ENCODE measurements around the gene UNC5B.
"Not testable (repeated sequence)": the region's sequence is repeated elsewhere in the genome, so short reads cannot be mapped to it uniquely, and the experiment has no call there.

Gene UNC5B

DNA sequence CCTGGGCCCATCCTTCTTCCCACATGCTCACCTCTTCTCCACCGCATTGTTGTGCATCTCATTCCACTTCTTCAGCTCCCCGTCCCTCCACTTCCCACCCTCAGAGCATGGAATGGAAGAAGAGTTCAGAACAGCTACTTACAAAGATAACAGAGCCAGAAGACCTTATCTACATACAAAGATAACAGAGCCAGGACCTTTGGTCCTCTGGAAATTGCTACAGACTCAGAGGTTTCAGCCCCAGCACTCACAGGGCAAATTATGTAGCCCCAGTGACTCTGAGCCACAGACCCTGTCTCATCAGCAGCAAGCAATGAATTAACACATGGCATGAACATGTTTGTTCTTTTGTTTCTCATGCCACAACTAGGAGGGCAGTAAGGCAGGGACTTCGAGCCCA, 78.0 kb downstream of the UNC5B start:
- no peak for FAIRE-seq

DNA sequence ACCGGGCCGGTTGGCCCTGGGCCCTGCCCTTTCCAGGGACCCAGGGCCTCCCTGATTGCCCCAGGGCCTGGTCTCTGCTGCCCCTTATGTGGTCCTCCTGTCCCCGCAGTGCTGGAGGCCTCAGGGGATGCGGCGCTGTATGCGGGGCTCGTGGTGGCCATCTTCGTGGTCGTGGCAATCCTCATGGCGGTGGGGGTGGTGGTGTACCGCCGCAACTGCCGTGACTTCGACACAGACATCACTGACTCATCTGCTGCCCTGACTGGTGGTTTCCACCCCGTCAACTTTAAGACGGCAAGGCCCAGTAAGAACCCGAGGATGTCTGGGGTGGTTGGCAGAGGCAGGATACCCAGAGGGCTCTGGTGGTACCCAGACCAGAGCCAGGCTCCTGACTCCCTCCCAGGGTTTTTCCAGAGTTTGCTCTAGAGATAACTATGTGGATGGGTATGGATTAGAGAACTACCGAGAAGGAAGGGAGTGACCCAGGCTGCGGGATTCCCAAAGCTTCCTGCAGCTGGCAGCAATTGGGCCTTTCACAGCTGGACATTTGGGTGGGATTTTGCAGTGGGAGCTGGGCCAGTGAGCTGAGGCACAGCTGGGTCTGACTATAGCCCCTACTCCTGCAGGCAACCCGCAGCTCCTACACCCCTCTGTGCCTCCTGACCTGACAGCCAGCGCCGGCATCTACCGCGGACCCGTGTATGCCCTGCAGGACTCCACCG, 78.6 kb downstream of the UNC5B start:
- no peak for DNase-seq (ENCODE audit: insufficient read length, low spot score)
- FAIRE-seq = no peak
- no peak for TF ChIP-seq POLR2AphosphoS5 (IDR thresholded peaks at IDR 0.05; ENCODE audit: low read depth, low read length)
- TF ChIP-seq TAF1 (IDR thresholded peaks at IDR 0.05; ENCODE audit: low read depth, low read length) = no peak
- TF ChIP-seq SPI1 (IDR thresholded peaks at IDR 0.05; ENCODE audit: low read depth, low read length) = no peak
- no peak for TF ChIP-seq POLR2A (IDR thresholded peaks at IDR 0.05; ENCODE audit: low read depth, low read length)
- no peak for TF ChIP-seq POU2F2 (IDR thresholded peaks at IDR 0.05; ENCODE audit: low read depth, low read length)
- no peak for TF ChIP-seq PAX5 (IDR thresholded peaks at IDR 0.05; ENCODE audit: insufficient read depth, low read length, severe bottlenecking)

More for the DNA sequence above, 78.0 kb downstream of the UNC5B start:
- no peak for DNase-seq (ENCODE audit: insufficient read length, low spot score)
- TF ChIP-seq TAF1 (IDR thresholded peaks at IDR 0.05; ENCODE audit: low read depth, low read length) = no peak
- no peak for TF ChIP-seq SPI1 (IDR thresholded peaks at IDR 0.05; ENCODE audit: low read depth, low read length)
- no peak for TF ChIP-seq PAX5 (IDR thresholded peaks at IDR 0.05; ENCODE audit: insufficient read depth, low read length, severe bottlenecking)
- TF ChIP-seq POLR2AphosphoS5 (IDR thresholded peaks at IDR 0.05; ENCODE audit: low read depth, low read length) = no peak
- TF ChIP-seq POLR2A (IDR thresholded peaks at IDR 0.05; ENCODE audit: low read depth, low read length) = no peak
- no peak for TF ChIP-seq POU2F2 (IDR thresholded peaks at IDR 0.05; ENCODE audit: low read depth, low read length)

DNA sequence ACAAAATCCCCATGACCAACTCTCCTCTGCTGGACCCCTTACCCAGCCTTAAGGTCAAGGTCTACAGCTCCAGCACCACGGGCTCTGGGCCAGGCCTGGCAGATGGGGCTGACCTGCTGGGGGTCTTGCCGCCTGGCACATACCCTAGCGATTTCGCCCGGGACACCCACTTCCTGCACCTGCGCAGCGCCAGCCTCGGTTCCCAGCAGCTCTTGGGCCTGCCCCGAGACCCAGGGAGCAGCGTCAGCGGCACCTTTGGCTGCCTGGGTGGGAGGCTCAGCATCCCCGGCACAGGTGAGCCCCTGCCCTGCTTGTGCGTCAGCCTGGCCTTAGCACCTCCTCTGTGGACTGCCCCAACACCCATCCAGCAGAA, 79.1 kb downstream of the UNC5B start:
- FAIRE-seq = no peak
- DNase-seq (ENCODE audit: insufficient read length, low spot score) = no peak
- TF ChIP-seq PAX5 (IDR thresholded peaks at IDR 0.05; ENCODE audit: insufficient read depth, low read length, severe bottlenecking) (no peak), POU2F2 (IDR thresholded peaks at IDR 0.05; ENCODE audit: low read depth, low read length) (no peak), TAF1 (IDR thresholded peaks at IDR 0.05; ENCODE audit: low read depth, low read length) (no peak), SPI1 (IDR thresholded peaks at IDR 0.05; ENCODE audit: low read depth, low read length) (no peak), POLR2A (IDR thresholded peaks at IDR 0.05; ENCODE audit: low read depth, low read length) (no peak), POLR2AphosphoS5 (IDR thresholded peaks at IDR 0.05; ENCODE audit: low read depth, low read length) (no peak)

DNA sequence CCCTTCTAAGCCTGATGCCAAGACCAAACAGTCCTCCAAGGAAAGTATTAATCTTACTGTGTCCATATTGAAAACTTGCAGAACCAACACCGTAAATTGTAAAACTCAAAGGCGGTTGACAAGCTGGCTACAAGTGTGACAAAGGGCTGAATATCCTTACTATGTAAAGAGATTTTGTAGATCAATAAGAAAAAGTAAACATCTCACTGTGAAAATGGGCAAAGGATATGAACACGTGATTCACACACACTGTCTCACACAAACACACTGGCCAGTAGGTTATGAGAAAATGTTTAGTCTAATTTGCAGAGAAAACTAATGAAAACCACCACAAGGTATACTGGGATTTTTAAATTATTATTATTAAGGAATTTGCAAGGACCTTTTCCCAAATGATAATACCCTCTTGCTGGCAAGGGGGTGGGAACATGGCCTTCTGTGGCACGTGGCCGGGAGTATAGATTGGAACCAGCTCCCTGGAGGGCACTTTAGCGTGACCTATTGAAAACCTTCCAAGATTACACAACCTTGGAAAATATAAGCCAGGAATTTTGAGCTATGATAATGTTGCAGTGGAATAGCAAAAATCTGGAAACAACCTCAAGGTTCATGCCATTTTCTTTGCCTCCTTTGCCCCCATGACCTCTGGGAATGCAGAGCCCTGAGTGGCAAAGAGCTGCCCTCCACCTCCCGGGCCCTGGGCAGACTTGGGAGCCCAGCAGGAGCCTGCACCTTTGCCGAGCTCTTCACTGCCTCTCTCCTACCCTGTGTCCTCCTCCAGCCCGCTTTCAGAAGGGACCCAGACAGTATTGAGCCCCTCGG, 80.5 kb downstream of the UNC5B start:
- DNase-seq (ENCODE audit: insufficient read length, low spot score) = no peak
- TF ChIP-seq POU2F2 (IDR thresholded peaks at IDR 0.05; ENCODE audit: low read depth, low read length) (no peak), SPI1 (IDR thresholded peaks at IDR 0.05; ENCODE audit: low read depth, low read length) (no peak), POLR2AphosphoS5 (IDR thresholded peaks at IDR 0.05; ENCODE audit: low read depth, low read length) (no peak), POLR2A (IDR thresholded peaks at IDR 0.05; ENCODE audit: low read depth, low read length) (no peak), PAX5 (IDR thresholded peaks at IDR 0.05; ENCODE audit: insufficient read depth, low read length, severe bottlenecking) (no peak), TAF1 (IDR thresholded peaks at IDR 0.05; ENCODE audit: low read depth, low read length) (no peak)
- FAIRE-seq = no peak

DNA sequence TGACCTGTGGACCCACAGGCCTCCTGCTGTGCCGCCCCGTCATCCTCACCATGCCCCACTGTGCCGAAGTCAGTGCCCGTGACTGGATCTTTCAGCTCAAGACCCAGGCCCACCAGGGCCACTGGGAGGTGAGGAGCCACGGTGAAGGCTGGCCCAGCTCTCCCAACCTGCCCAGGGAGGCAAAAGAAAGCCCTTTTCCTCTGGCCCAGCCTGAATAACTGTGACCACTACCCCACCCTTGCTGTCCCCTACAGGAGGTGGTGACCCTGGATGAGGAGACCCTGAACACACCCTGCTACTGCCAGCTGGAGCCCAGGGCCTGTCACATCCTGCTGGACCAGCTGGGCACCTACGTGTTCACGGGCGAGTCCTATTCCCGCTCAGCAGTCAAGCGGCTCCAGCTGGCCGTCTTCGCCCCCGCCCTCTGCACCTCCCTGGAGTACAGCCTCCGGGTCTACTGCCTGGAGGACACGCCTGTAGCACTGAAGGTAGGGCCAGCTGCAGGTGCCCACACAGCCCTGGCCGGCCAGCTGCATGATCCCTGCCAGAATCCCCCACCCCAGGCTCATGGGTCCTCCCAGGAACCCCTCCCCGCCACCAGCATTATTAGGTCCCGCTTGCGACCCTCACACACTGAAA, 81.2 kb downstream of the UNC5B start:
- no peak for TF ChIP-seq POU2F2 (IDR thresholded peaks at IDR 0.05; ENCODE audit: low read depth, low read length)
- TF ChIP-seq PAX5 (IDR thresholded peaks at IDR 0.05; ENCODE audit: insufficient read depth, low read length, severe bottlenecking) = no peak
- no peak for TF ChIP-seq TAF1 (IDR thresholded peaks at IDR 0.05; ENCODE audit: low read depth, low read length)
- TF ChIP-seq POLR2AphosphoS5 (IDR thresholded peaks at IDR 0.05; ENCODE audit: low read depth, low read length) = no peak
- TF ChIP-seq POLR2A (IDR thresholded peaks at IDR 0.05; ENCODE audit: low read depth, low read length) = no peak
- TF ChIP-seq SPI1 (IDR thresholded peaks at IDR 0.05; ENCODE audit: low read depth, low read length) = no peak
- DNase-seq (ENCODE audit: insufficient read length, low spot score) (no peak), FAIRE-seq (no peak)

DNA sequence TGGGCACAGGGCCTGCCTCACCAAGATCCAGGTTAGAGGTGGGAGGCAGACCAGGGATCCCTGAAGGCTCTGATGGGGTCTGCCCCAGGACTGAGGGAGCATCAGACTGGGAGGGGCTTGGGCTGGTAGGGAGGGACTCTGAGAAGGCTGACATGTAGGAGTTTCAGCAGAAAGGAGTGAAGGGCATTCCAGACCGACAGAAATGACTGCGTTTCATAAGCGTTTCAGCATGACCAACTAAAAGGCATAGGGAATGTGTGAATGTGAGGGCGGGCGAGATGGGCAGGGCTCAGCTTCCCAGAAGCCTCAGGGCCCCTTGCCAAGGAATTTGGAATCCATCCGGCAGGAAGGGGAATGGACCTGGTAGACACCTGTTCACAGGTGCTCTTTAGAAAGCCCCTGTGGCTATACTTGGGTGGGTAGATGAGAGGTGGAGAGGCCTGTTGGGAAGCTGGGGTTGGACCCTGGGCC, 81.8 kb downstream of the UNC5B start:
- DNase-seq (ENCODE audit: insufficient read length, low spot score) = no peak
- FAIRE-seq = no peak
- TF ChIP-seq POLR2A (IDR thresholded peaks at IDR 0.05; ENCODE audit: low read depth, low read length) (no peak), PAX5 (IDR thresholded peaks at IDR 0.05; ENCODE audit: insufficient read depth, low read length, severe bottlenecking) (no peak), POLR2AphosphoS5 (IDR thresholded peaks at IDR 0.05; ENCODE audit: low read depth, low read length) (no peak), POU2F2 (IDR thresholded peaks at IDR 0.05; ENCODE audit: low read depth, low read length) (no peak), SPI1 (IDR thresholded peaks at IDR 0.05; ENCODE audit: low read depth, low read length) (no peak), TAF1 (IDR thresholded peaks at IDR 0.05; ENCODE audit: low read depth, low read length) (no peak)

DNA sequence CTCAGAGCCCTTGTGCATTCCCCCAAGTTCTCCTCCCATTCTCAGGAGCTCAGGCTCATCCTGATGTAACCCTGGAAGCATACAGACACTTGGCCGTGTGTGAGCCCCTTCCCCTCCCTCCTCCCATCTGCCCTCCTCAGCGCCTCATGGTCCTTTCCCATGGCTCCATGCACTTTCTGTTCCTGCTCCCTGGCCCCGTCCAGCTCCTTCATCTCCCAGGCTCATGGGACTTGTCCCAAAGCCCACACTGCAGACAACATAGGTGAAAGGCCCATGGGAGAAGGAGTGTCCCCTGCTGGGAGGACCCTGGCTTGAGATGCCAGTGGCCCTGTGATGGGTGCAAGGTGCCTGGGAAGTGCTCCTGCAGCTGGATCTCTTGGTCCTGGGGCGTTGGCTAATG, 82.5 kb downstream of the UNC5B start:
- no peak for TF ChIP-seq PAX5 (IDR thresholded peaks at IDR 0.05; ENCODE audit: insufficient read depth, low read length, severe bottlenecking)
- TF ChIP-seq POU2F2 (IDR thresholded peaks at IDR 0.05; ENCODE audit: low read depth, low read length) = no peak
- TF ChIP-seq SPI1 (IDR thresholded peaks at IDR 0.05; ENCODE audit: low read depth, low read length) = no peak
- no peak for TF ChIP-seq POLR2AphosphoS5 (IDR thresholded peaks at IDR 0.05; ENCODE audit: low read depth, low read length)
- no peak for TF ChIP-seq TAF1 (IDR thresholded peaks at IDR 0.05; ENCODE audit: low read depth, low read length)
- TF ChIP-seq POLR2A (IDR thresholded peaks at IDR 0.05; ENCODE audit: low read depth, low read length) = no peak
- DNase-seq (ENCODE audit: insufficient read length, low spot score) = no peak
- FAIRE-seq = no peak

DNA sequence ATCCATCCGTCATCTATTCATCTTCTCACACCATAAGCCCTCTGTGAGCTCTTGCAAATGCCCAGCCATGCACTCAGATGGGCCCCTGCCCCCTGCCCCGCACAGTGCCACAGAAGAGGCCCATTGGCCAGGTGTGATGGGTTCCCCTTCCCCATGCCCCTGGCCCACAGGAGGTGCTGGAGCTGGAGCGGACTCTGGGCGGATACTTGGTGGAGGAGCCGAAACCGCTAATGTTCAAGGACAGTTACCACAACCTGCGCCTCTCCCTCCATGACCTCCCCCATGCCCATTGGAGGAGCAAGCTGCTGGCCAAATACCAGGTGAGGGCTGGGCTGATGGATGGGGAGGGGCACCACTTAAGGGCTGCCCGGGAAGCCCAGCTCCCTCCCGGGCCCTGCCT, 83.3 kb downstream of the UNC5B start:
- FAIRE-seq = no peak
- TF ChIP-seq POU2F2 (IDR thresholded peaks at IDR 0.05; ENCODE audit: low read depth, low read length) (no peak), POLR2AphosphoS5 (IDR thresholded peaks at IDR 0.05; ENCODE audit: low read depth, low read length) (no peak), SPI1 (IDR thresholded peaks at IDR 0.05; ENCODE audit: low read depth, low read length) (no peak), PAX5 (IDR thresholded peaks at IDR 0.05; ENCODE audit: insufficient read depth, low read length, severe bottlenecking) (no peak), TAF1 (IDR thresholded peaks at IDR 0.05; ENCODE audit: low read depth, low read length) (no peak), POLR2A (IDR thresholded peaks at IDR 0.05; ENCODE audit: low read depth, low read length) (no peak)
- DNase-seq (ENCODE audit: insufficient read length, low spot score) = no peak

DNA sequence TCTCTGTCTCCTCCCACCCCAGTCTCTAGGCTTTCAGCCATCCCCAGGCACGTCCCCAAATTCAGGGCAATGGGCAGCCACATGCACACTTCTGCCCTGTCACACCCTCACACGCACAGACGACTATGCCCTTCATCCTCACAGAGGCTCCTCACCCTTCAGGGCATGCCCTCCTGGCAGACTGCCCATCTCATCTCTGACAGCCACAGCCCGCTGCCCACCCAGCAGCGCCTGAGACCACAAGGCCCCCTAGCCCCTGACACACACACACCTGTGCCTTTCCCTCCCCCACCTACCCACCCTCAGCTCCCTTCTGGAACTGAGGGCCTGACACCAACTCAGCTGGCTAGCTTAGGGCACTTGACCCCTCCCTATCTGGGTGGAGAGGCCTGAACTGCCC, 83.7 kb downstream of the UNC5B start:
- DNase-seq (ENCODE audit: insufficient read length, low spot score) (no peak), FAIRE-seq (no peak)
- TF ChIP-seq PAX5 (IDR thresholded peaks at IDR 0.05; ENCODE audit: insufficient read depth, low read length, severe bottlenecking) (no peak), POLR2AphosphoS5 (IDR thresholded peaks at IDR 0.05; ENCODE audit: low read depth, low read length) (no peak), POLR2A (IDR thresholded peaks at IDR 0.05; ENCODE audit: low read depth, low read length) (no peak)

DNA sequence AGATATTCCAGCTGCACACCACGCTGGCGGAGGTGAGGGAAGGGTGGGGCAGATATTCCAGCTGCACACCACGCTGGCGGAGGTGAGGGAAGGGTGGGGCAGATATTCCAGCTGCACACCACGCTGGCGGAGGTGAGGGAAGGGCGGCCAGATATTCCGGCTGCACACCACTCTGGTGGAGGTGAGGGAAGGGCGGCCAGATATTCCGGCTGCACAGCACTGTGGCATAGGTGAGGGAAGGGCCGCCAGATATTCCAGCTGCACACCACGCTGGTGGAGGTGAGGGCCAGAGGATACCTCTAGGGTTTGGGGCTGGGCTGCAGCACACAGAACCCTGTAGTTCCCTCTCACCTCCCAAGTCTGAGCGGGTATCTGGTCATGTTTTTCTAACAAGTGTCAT, 84.4 kb downstream of the UNC5B start:
- not testable (repeated sequence) for FAIRE-seq; DNase-seq (ENCODE audit: insufficient read length, low spot score)
